H9 (cell line): Measurements from ENCODE around the gene FN3KRP. TPM values are rescaled to one million over a fixed set of nuclear protein-coding genes. Genes with fewer than 3 reads are reported as not detected.

ENCODE experiments used
- DNase-seq: peaks from one replicate; pipeline ENCODE4 v3.0.0-alpha.2; 2017
- H2AFZ ChIP-seq: one replicate; pipeline ENCODE4 v1.6.1; 2013; ENCODE audit warnings: mild to moderate bottlenecking, low read length, control low read depth, moderate library complexity
- H2AK5ac ChIP-seq: 2 replicates; pipeline ENCODE4 v1.6.1; 2013; ENCODE audit warnings: low read length, control low read depth, mixed read lengths; ENCODE audit not compliant: insufficient read length
- H2BK120ac ChIP-seq: one replicate; pipeline ENCODE4 v1.6.1; 2013; ENCODE audit warnings: low read depth, mild to moderate bottlenecking, low read length, control low read depth, inconsistent platforms; ENCODE audit not compliant: poor library complexity, severe bottlenecking
- H2BK12ac ChIP-seq: 2 replicates; pipeline ENCODE4 v1.6.1; 2013; ENCODE audit warnings: low read length, control low read depth, mixed read lengths, low read depth; ENCODE audit not compliant: insufficient read length
- H2BK15ac ChIP-seq: 2 replicates; pipeline ENCODE4 v1.6.1; 2013; ENCODE audit warnings: low read depth, low read length, control low read depth
- H2BK20ac ChIP-seq: one replicate; pipeline ENCODE4 v1.6.1; 2013; ENCODE audit warnings: low read depth, mild to moderate bottlenecking, low read length, control low read depth, inconsistent platforms; ENCODE audit not compliant: poor library complexity, severe bottlenecking
- H2BK5ac ChIP-seq: 2 replicates; pipeline ENCODE4 v1.6.1; 2013; ENCODE audit warnings: low read length, control low read depth, mixed read lengths; ENCODE audit not compliant: insufficient read length
- H3K14ac ChIP-seq: 2 replicates; pipeline ENCODE4 v1.6.1; 2013; ENCODE audit warnings: low read length, control low read depth; ENCODE audit not compliant: insufficient read depth
- H3K18ac ChIP-seq: 2 replicates; pipeline ENCODE4 v1.6.1; 2013; ENCODE audit warnings: low read depth, mild to moderate bottlenecking, mixed read lengths, low read length, control low read depth; ENCODE audit not compliant: insufficient read length
- H3K23ac ChIP-seq: 2 replicates; pipeline ENCODE4 v1.6.1; 2013; ENCODE audit warnings: low read length, control low read depth, mixed read lengths, low read depth; ENCODE audit not compliant: insufficient read length
- H3K23me2 ChIP-seq: 2 replicates; pipeline ENCODE4 v1.6.1; 2013; ENCODE audit warnings: low read depth, mild to moderate bottlenecking, mixed read lengths, low read length, control low read depth; ENCODE audit not compliant: insufficient read length, poor library complexity, severe bottlenecking
- H3K27ac ChIP-seq: 2 replicates; pipeline ENCODE4 v1.5.1; 2013; ENCODE audit warnings: low read length, control low read depth, mixed read lengths, low read depth; ENCODE audit not compliant: insufficient read length
- H3K27me3 ChIP-seq: 2 replicates; pipeline ENCODE4 v1.6.1; 2013; ENCODE audit warnings: low read length, control low read depth, inconsistent platforms; ENCODE audit not compliant: insufficient read depth
- H3K4ac ChIP-seq: 2 replicates; pipeline ENCODE4 v1.6.1; 2013; ENCODE audit warnings: low read depth, mild to moderate bottlenecking, control low read depth, inconsistent platforms, low read length, moderate library complexity
- H3K4me1 ChIP-seq: 2 replicates; pipeline ENCODE4 v1.6.1; 2013; ENCODE audit warnings: low read length, control low read depth, inconsistent platforms; ENCODE audit not compliant: insufficient read depth
- H3K4me2 ChIP-seq: 2 replicates; pipeline ENCODE4 v1.6.1; 2013; ENCODE audit warnings: low read length, control low read depth, mixed read lengths; ENCODE audit not compliant: insufficient read length, insufficient read depth
- H3K56ac ChIP-seq: 2 replicates; pipeline ENCODE4 v1.6.1; 2013; ENCODE audit warnings: low read depth, mild to moderate bottlenecking, mixed read lengths, low read length, control low read depth; ENCODE audit not compliant: insufficient read length
- H3K79me1 ChIP-seq: 2 replicates; pipeline ENCODE4 v1.6.1; 2013; ENCODE audit warnings: low read depth, mild to moderate bottlenecking, moderate library complexity, low read length, control low read depth, inconsistent platforms; ENCODE audit not compliant: insufficient read depth, poor library complexity, severe bottlenecking
- H3K79me2 ChIP-seq: 2 replicates; pipeline ENCODE4 v1.6.1; 2013; ENCODE audit warnings: low read length, control low read depth, inconsistent platforms; ENCODE audit not compliant: insufficient read depth
- H3K9ac ChIP-seq: 2 replicates; pipeline ENCODE4 v1.6.1; 2013; ENCODE audit warnings: low read length, control low read depth, mixed read lengths; ENCODE audit not compliant: insufficient read length; ENCODE audit errors: extremely low read depth
- H3K9me3 ChIP-seq: one replicate; pipeline ENCODE4 v1.6.1; 2013; ENCODE audit warnings: low read depth, low read length, inconsistent platforms; ENCODE audit not compliant: control insufficient read depth
- H3T11ph ChIP-seq: one replicate; pipeline ENCODE4 v1.6.1; 2013; ENCODE audit warnings: mild to moderate bottlenecking, low read length, control low read depth, inconsistent platforms
- H4K20me1 ChIP-seq: one replicate; pipeline ENCODE4 v1.6.1; 2013; ENCODE audit not compliant: control insufficient read depth, insufficient read length, insufficient read depth
- H4K5ac ChIP-seq: 2 replicates; pipeline ENCODE4 v1.6.1; 2013; ENCODE audit warnings: low read depth, mild to moderate bottlenecking, mixed read lengths, low read length, control low read depth; ENCODE audit not compliant: insufficient read length
- H4K8ac ChIP-seq: replicated peaks from 2 replicates; pipeline ENCODE4 v1.6.1; 2013; ENCODE audit warnings: low read length, control low read depth, mixed read lengths, low read depth; ENCODE audit not compliant: insufficient read length
- H4K91ac ChIP-seq: 2 replicates; pipeline ENCODE4 v1.6.1; 2013; ENCODE audit warnings: low read depth, mild to moderate bottlenecking, moderate library complexity, mixed read lengths, low read length, control low read depth; ENCODE audit not compliant: insufficient read length
- H3K27ac Mint-ChIP-seq, 3 experiments: 2 replicates in 2 of 3; 3 replicates in 1 of 3; pipeline ENCODE4 v1.8.0; 2020 to 2021; ENCODE audit warnings: mixed read lengths in 3 of 3, mild to moderate bottlenecking in 1 of 3, moderate library complexity in 1 of 3
- H3K27me3 Mint-ChIP-seq: 2 replicates; pipeline ENCODE4 v1.8.0; 2021; ENCODE audit warnings: low read depth, mild to moderate bottlenecking, moderate library complexity, mixed read lengths
- H3K36me3 Mint-ChIP-seq, 3 experiments: 2 replicates in 2 of 3; 3 replicates in 1 of 3; pipeline ENCODE4 v1.8.0; 2020 to 2021; ENCODE audit warnings: low read depth in 3 of 3, mixed read lengths in 3 of 3; ENCODE audit not compliant: insufficient read depth in 1 of 3
- H3K4me1 Mint-ChIP-seq, 2 experiments: 2 replicates each; pipeline ENCODE4 v1.8.0; 2020; ENCODE audit warnings: mixed read lengths in 2 of 2
- H3K4me3 Mint-ChIP-seq, 2 experiments: 2 replicates in 1 of 2; 3 replicates in 1 of 2; pipeline ENCODE4 v1.8.0; 2020 to 2021; ENCODE audit warnings: mild to moderate bottlenecking in 2 of 2, mixed read lengths in 2 of 2, moderate library complexity in 1 of 2
- H3K9me3 Mint-ChIP-seq, 2 experiments: 2 replicates in 1 of 2; 3 replicates in 1 of 2; pipeline ENCODE4 v1.8.0; 2020; ENCODE audit warnings: mild to moderate bottlenecking in 2 of 2, mixed read lengths in 2 of 2, moderate library complexity in 1 of 2
- CTCF ChIP-seq: fragments of 200-600 bp; sonication (generic); conservative IDR thresholded peaks from 3 replicates; pipeline ENCODE4 v1.8.0; 2021; ENCODE audit warnings: antibody characterized with exemption, mild to moderate bottlenecking
- WGBS: extraction: QIAGEN DNeasy Blood & Tissue Kit; methylation state at CpG from one replicate; pipeline ENCODE4 v1.1.7; 2013; ENCODE audit warnings: missing lambda C conversion rate, low lambda C conversion rate, mixed read lengths; ENCODE audit not compliant: insufficient read length; ENCODE audit errors: extremely low coverage; 5-methylcytosine and 5-hydroxymethylcytosine counted together
- total RNA-seq: library from RNA; stranded (reverse); gene quantifications from 2 replicates; pipeline ENCODE4 v1.2.1, GENCODE V29; 2021

The FN3KRP gene
- total RNA-seq, 1 experiment from 2014 or later = 32.9 TPM

GRCh38 chr17:82709024-82709675 is 7.4 kb upstream of the FN3KRP start:
- H3K4me2 ChIP-seq = no peak overlapping the region
- no peak overlapping the region for H3K56ac ChIP-seq
- no peaks in the 10 kb centered on the region for H3K27me3 ChIP-seq
- H3K79me1 ChIP-seq = no peaks in the 10 kb centered on the region
- no peak overlapping the region for H3K23ac ChIP-seq
- H3K79me2 ChIP-seq = no peaks in the 10 kb centered on the region
- H3K14ac ChIP-seq = no peak overlapping the region
- H2BK5ac ChIP-seq = no peak overlapping the region
- no peak overlapping the region for H3K27ac ChIP-seq
- H4K91ac ChIP-seq = no peak overlapping the region
- H3K27me3 Mint-ChIP-seq = peaks cover 12% of the 10 kb centered on the region
- H3K4me3 Mint-ChIP-seq = no peak overlapping the region
- H2AK5ac ChIP-seq = no peak overlapping the region
- no peak overlapping the region for H3K9ac ChIP-seq
- no peaks in the 10 kb centered on the region for H4K20me1 ChIP-seq
- no peaks in the 10 kb centered on the region for H3K9me3 Mint-ChIP-seq
- no peak overlapping the region for H2BK15ac ChIP-seq
- no peak overlapping the region for H3T11ph ChIP-seq
- H3K18ac ChIP-seq = no peak overlapping the region
- H3K27ac Mint-ChIP-seq = no peak overlapping the region
- no peaks in the 10 kb centered on the region; a peak in 1 of 4 replicates for H3K4me1 Mint-ChIP-seq
- H4K8ac ChIP-seq = no peak overlapping the region
- H3K4ac ChIP-seq = no peak overlapping the region
- no peaks in the 10 kb centered on the region; a peak in 1 of 7 replicates for H3K36me3 Mint-ChIP-seq
- H3K4me1 ChIP-seq = no peaks in the 10 kb centered on the region
- no CpG with 5 or more reads among the region's 9 CpGs for WGBS
- H2BK12ac ChIP-seq = no peak overlapping the region
- no peak overlapping the region for H2AFZ ChIP-seq
- TF ChIP-seq CTCF = no peak
- H3K23me2 ChIP-seq = peaks cover 4% of the 10 kb centered on the region
- H2BK120ac ChIP-seq = no peak overlapping the region
- DNase-seq = no peak
- H2BK20ac ChIP-seq = no peak overlapping the region
- no peaks in the 10 kb centered on the region for H3K9me3 ChIP-seq
- H4K5ac ChIP-seq = no peak overlapping the region
